GM18868 (cell line): Measurements from ENCODE around the gene MICAL3.

Experiments used
- ATAC-seq: cut with Tn5 transposase; IDR thresholded peaks from one replicate; pipeline ENCODE4 v1.9.1; 2021; ENCODE audit warnings: mild to moderate bottlenecking, moderate library complexity; ENCODE audit not compliant: unreplicated experiment

Gene MICAL3

GRCh38 chr22:17974703-17975372 is 49.5 kb downstream of the MICAL3 start:
- ATAC-seq: peak; percentile 71

- ATAC-seq: no peak
These were observed 50.3 kb downstream of the MICAL3 start for GRCh38 chr22:17974087-17974486.

- ATAC-seq: no peak
These were observed 51.1 kb downstream of the MICAL3 start for GRCh38 chr22:17973217-17973616.

- no peak for ATAC-seq
These were observed 51.8 kb downstream of the MICAL3 start for GRCh38 chr22:17972385-17973191.

GRCh38 chr22:17971711-17972110 is 52.6 kb downstream of the MICAL3 start:
- no peak for ATAC-seq

- ATAC-seq: no peak
These were observed 54.1 kb downstream of the MICAL3 start for GRCh38 chr22:17970201-17970708.

GRCh38 chr22:17969701-17970113 is 54.7 kb downstream of the MICAL3 start:
- no peak for ATAC-seq

GRCh38 chr22:17968126-17968525 is 56.2 kb downstream of the MICAL3 start:
- ATAC-seq: no peak

GRCh38 chr22:17966403-17966717 is 58.0 kb downstream of the MICAL3 start:
- ATAC-seq: no peak

- no peak for ATAC-seq
These were observed 58.6 kb downstream of the MICAL3 start for GRCh38 chr22:17965538-17966402.

GRCh38 chr22:17964643-17965042 is 59.7 kb downstream of the MICAL3 start:
- ATAC-seq: peak; percentile 90

GRCh38 chr22:17964156-17964555 is 60.2 kb downstream of the MICAL3 start:
- ATAC-seq: peak; percentile 50

- no peak for ATAC-seq
These were observed 61.3 kb downstream of the MICAL3 start for GRCh38 chr22:17963015-17963414.

GRCh38 chr22:17962168-17962567 is 62.2 kb downstream of the MICAL3 start:
- ATAC-seq: no peak

- ATAC-seq: no peak
These were observed 63.0 kb downstream of the MICAL3 start for GRCh38 chr22:17961446-17961729.

- no peak for ATAC-seq
These were observed 63.5 kb downstream of the MICAL3 start for GRCh38 chr22:17960695-17961445.

GRCh38 chr22:17960011-17960410 is 64.3 kb downstream of the MICAL3 start:
- no peak for ATAC-seq

GRCh38 chr22:17958166-17958565 is 66.2 kb downstream of the MICAL3 start:
- ATAC-seq: no peak

- no peak for ATAC-seq
These were observed 66.7 kb downstream of the MICAL3 start for GRCh38 chr22:17957693-17958092.

- no peak for ATAC-seq
These were observed 67.2 kb downstream of the MICAL3 start for GRCh38 chr22:17957204-17957603.

GRCh38 chr22:17956630-17957029 is 67.7 kb downstream of the MICAL3 start:
- ATAC-seq: no peak
